ENCODE measurements around the gene CEP72.

DNA sequence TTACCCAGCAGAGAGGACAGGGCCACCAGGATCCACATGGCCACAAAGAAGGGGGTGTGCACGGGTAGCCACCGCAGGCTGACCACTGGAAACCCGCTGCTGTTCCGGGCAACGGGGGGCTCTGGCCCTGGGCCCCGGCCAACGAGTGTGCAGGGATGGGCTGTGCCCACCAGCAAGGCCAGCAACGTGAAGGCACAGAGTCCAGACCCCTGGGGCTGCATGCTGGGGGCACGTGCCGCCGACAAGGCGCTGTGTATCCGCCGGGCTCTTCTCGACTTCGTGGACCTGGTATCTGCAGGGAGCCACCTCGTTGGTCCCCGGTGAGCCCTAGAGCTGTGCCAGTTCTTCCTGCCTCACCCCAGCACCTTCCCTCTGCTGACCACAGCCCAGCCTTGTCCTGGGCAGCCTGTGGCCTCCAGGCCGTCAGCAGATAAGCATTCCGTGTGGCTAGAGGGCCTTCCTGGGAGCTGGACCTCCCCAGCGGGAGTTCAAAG lies 42.2 kb upstream of the CEP72 start:
- TF ChIP-seq, protein P1, sequence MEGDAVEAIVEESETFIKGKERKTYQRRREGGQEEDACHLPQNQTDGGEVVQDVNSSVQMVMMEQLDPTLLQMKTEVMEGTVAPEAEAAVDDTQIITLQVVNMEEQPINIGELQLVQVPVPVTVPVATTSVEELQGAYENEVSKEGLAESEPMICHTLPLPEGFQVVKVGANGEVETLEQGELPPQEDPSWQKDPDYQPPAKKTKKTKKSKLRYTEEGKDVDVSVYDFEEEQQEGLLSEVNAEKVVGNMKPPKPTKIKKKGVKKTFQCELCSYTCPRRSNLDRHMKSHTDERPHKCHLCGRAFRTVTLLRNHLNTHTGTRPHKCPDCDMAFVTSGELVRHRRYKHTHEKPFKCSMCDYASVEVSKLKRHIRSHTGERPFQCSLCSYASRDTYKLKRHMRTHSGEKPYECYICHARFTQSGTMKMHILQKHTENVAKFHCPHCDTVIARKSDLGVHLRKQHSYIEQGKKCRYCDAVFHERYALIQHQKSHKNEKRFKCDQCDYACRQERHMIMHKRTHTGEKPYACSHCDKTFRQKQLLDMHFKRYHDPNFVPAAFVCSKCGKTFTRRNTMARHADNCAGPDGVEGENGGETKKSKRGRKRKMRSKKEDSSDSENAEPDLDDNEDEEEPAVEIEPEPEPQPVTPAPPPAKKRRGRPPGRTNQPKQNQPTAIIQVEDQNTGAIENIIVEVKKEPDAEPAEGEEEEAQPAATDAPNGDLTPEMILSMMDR (optimal IDR thresholded peaks at IDR 0.05 in 1 of 3, IDR thresholded peaks at IDR 0.05 in 1 of 3, conservative IDR thresholded peaks at IDR 0.05 in 1 of 3; ENCODE audit: extremely low read depth in 1 of 3, insufficient read depth in 2 of 3, low read length in 3 of 3): no peak
- TF ChIP-seq EZH2 (IDR thresholded peaks at IDR 0.05; ENCODE audit: low read length): no peak

Measured in keratinocyte (primary cell).